Frontal cortex (tissue), 4 donors: Measurements from ENCODE around the gene FUT2. TPM values are rescaled to one million over a fixed set of nuclear protein-coding genes. Genes with fewer than 3 reads are reported as not detected.
"Not testable (repeated sequence)": the region's sequence is repeated elsewhere in the genome, so short reads cannot be mapped to it uniquely, and the experiment has no call there.

Source experiments
- DNase-seq, 2 donors: peaks; one replicate each; pipeline ENCODE4 v3.0.0; 2012; ENCODE audit warnings: low spot score in 2 of 2
- FAIRE-seq: peaks from 2 replicates; lab custom pipeline; 2012; peaks lifted over from hg19 to GRCh38; lab: Jason Lieb, UNC
- total RNA-seq: library from RNA; depleted of rRNA; stranded (reverse); fragments of >200 nt; gene quantifications from one replicate; pipeline ENCODE4 v1.2.3, GENCODE V29; 2014
- donor health status: control.
- donor health status: control.
- donor health status: control.

Gene FUT2
- total RNA-seq, 1 donor from 2014 or later = under 0.01 TPM

GRCh38 chr19:48689449-48689848 lies 6.3 kb upstream of the FUT2 start:
- DNase-seq (no peak), FAIRE-seq (no peak)

- FAIRE-seq, DNase-seq: not testable (repeated sequence)
Measured at GRCh38 chr19:48693629-48694028, 2.1 kb upstream of the FUT2 start.

- DNase-seq (no peak), FAIRE-seq (no peak)
Measured at GRCh38 chr19:48696353-48697010, 711 bp downstream of the FUT2 start.

- DNase-seq (no peak), FAIRE-seq (no peak)
Measured at GRCh38 chr19:48698046-48698445, 2.3 kb downstream of the FUT2 start.

GRCh38 chr19:48702701-48703100 lies 6.9 kb downstream of the FUT2 start:
- no peak for DNase-seq
- no peak for FAIRE-seq

- FAIRE-seq (no peak), DNase-seq (no peak)
Measured at GRCh38 chr19:48703316-48703715, 7.5 kb downstream of the FUT2 start.

- FAIRE-seq (no peak), DNase-seq (no peak)
Measured at GRCh38 chr19:48705431-48705830, 9.7 kb downstream of the FUT2 start.

GRCh38 chr19:48708471-48708870 lies 12.7 kb downstream of the FUT2 start:
- no peak for DNase-seq
- no peak for FAIRE-seq

- FAIRE-seq = no peak
- DNase-seq = no peak
Measured at GRCh38 chr19:48711106-48711662, 15.4 kb downstream of the FUT2 start.

GRCh38 chr19:48713041-48713863 lies 17.5 kb downstream of the FUT2 start:
- FAIRE-seq (no peak), DNase-seq (no peak)

GRCh38 chr19:48713864-48714755 lies 18.3 kb downstream of the FUT2 start:
- DNase-seq (peak; percentile 99), FAIRE-seq (peak; percentile 95)

- FAIRE-seq = no peak
- no peak for DNase-seq
Measured at GRCh38 chr19:48714759-48715675, 19.2 kb downstream of the FUT2 start.

GRCh38 chr19:48715681-48716171 lies 20.0 kb downstream of the FUT2 start:
- FAIRE-seq (no peak), DNase-seq (no peak)

- DNase-seq (peak; percentile 56 to 66), FAIRE-seq (no peak)
Measured at GRCh38 chr19:48716562-48717291, 21.0 kb downstream of the FUT2 start.

GRCh38 chr19:48718106-48718505 lies 22.3 kb downstream of the FUT2 start:
- not testable (repeated sequence) for DNase-seq, FAIRE-seq

GRCh38 chr19:48718711-48719231 lies 23.0 kb downstream of the FUT2 start:
- no peak for FAIRE-seq
- DNase-seq = no peak

GRCh38 chr19:48719263-48720171 lies 23.7 kb downstream of the FUT2 start, which contains the start of gene MAMSTR:
TSS of gene MAMSTR (minus strand) at chr19:48719725. CDS start at chr19:48719031, 694 bp downstream.
- FAIRE-seq = no peak

More at GRCh38 chr19:48719263-48720171, 23.7 kb downstream of the FUT2 start, which contains the start of gene MAMSTR:
- DNase-seq = no peak
